Activated naive CD8-positive, alpha-beta T cell treated with anti-CD3 and anti-CD28 coated beads, Interleukin-2, amount 10 ng/mL, durations not matched to agents 7 days and 5 days (primary cell): ENCODE results near the gene POLE2. TPM values are rescaled to one million over a fixed set of nuclear protein-coding genes. Genes with fewer than 3 reads are reported as not detected.

Experiments used
- ATAC-seq: fragments of 150-1000 bp; cut with Tn5 transposase; one replicate; pipeline ENCODE4 v1.10.0; 2021; ENCODE audit warnings: low read depth, moderate library complexity
- POLR2A ChIA-PET: fragments of 350-600 bp; sonication (Branson Sonifier 250); formaldehyde crosslinking; loops from one replicate; lab custom pipeline; 2021; ENCODE audit warnings: antibody characterized with exemption; lab: Charles Lee
- DNase-seq: peaks from one replicate; pipeline ENCODE4 v3.0.0; 2021
- H3K27ac Mint-ChIP-seq: one replicate; pipeline ENCODE4 v1.8.0; 2022; ENCODE audit warnings: mild to moderate bottlenecking, mixed read lengths
- H3K27me3 Mint-ChIP-seq: one replicate; pipeline ENCODE4 v1.8.0; 2022; ENCODE audit warnings: mild to moderate bottlenecking, moderate library complexity, mixed read lengths
- H3K36me3 Mint-ChIP-seq: one replicate; pipeline ENCODE4 v1.8.0; 2021; ENCODE audit warnings: mild to moderate bottlenecking, mixed read lengths
- H3K4me1 Mint-ChIP-seq: one replicate; pipeline ENCODE4 v1.8.0; 2021; ENCODE audit warnings: mixed read lengths
- H3K4me3 Mint-ChIP-seq: one replicate; pipeline ENCODE4 v1.8.0; 2022; ENCODE audit warnings: mild to moderate bottlenecking, moderate library complexity, mixed read lengths
- H3K9me3 Mint-ChIP-seq: one replicate; pipeline ENCODE4 v1.8.0; 2021; ENCODE audit warnings: mixed read lengths
- total RNA-seq, 2 experiments: library from RNA; stranded (reverse); gene quantifications; one replicate each; pipeline ENCODE4 v1.2.3, GENCODE V29; 2021

The POLE2 gene
- total RNA-seq, 2 experiments from 2014 or later, result 24.0 to 25.5 TPM

DNA sequence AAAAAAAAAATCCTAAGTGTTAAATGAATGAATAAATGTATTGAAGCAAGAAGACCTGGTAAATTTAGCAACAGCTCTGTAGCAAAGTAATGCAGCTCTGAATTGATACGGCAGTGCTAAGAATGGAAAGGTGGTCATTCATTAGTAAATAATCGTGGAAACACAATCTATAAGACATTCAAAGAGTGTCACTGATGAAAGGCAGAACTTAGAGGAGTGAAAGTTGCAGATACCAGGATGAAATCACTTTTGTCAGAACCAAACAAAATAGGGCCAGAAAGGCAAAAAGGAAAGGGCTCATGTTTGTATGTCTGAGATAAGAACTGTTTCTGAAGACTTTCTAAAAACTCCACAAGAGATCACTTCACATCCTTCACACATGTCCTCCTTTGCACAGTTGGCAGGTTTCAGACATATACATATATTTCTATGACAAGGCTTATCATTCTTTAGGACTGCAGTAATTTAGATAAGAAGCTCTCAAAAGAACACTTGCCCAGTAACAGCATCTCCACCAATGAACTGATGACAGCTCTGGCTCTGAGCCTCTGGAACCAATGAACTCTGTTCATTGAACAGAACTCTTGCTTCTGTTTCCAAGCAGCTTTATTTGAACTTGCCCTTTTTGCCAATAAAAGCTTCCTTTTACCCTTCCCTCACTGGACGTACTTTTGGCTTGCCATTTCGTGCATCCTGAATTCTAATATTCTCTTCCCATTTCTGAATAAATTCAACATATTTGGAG lies 93.5 kb downstream of the POLE2 start:
- POLR2A ChIA-PET, result interaction anchor here (0.7 to 1.9 kb wide), 3 partner anchors 8 to 515 kb away, joined by 3 to 10 read pairs (median 4); partner anchors contain the start of genes MGAT2, RPL36AL and RPS29
- H3K4me1 Mint-ChIP-seq, result peaks cover 17% of the 10 kb centered on the region
- no peaks in the 10 kb centered on the region for H3K9me3 Mint-ChIP-seq
- peaks cover 5% of the 10 kb centered on the region for H3K36me3 Mint-ChIP-seq
- ATAC-seq, result no peak
- no peak overlapping the region for H3K4me3 Mint-ChIP-seq
- no peak overlapping the region for H3K27ac Mint-ChIP-seq
- DNase-seq, result no peak
- H3K27me3 Mint-ChIP-seq, result peaks cover 2% of the 10 kb centered on the region

Other genes starting within 250 kb of the POLE2 start
- 1,000 to 10,000 TPM; 1,762 to 1,786 TPM for gene RPS29, start 101.8 kb downstream of the POLE2 start, total RNA-seq
- gene LRR1, start 89.3 kb downstream of the POLE2 start, total RNA-seq, result 10 to 100 TPM; 43.7 to 44.3 TPM
- 100 to 1,000 TPM; 238 to 254 TPM for gene RPL36AL, start 67.6 kb downstream of the POLE2 start, total RNA-seq
- 10 to 100 TPM; 54.6 to 55.0 TPM for gene MGAT2, start 67.4 kb downstream of the POLE2 start, total RNA-seq
- gene DNAAF2, start 53.0 kb downstream of the POLE2 start, total RNA-seq, result 1 to 10 TPM; 8.0 to 8.2 TPM
- gene KLHDC1, start 4.9 kb upstream of the POLE2 start, total RNA-seq, result 1 to 10 TPM; 4.6 to 5.6 TPM
- gene KLHDC2, start 79.9 kb upstream of the POLE2 start, total RNA-seq, result 10 to 100 TPM; 43.6 to 44.1 TPM
- gene NEMF, start 164.6 kb upstream of the POLE2 start, total RNA-seq, result 10 to 100 TPM; 90.1 to 91.1 TPM
- gene ARF6, start 204.9 kb upstream of the POLE2 start, total RNA-seq, result 100 to 1,000 TPM; 162 to 169 TPM